22Rv1 (cell line): ENCODE measurements around the gene PLA2G4D.

ENCODE experiments used
- H3K27ac ChIP-seq: fragments of 450-650 bp; 2 replicates; pipeline ENCODE4 v1.5.1; 2017
- ZFX ChIP-seq: fragments of 450-650 bp; IDR thresholded peaks from 2 replicates; pipeline ENCODE4 v1.6.1; 2017; ENCODE audit warnings: antibody characterized with exemption, borderline replicate concordance
- TF ChIP-seq, protein P1 (sequence below): fragments of 450-650 bp; IDR thresholded peaks from 2 replicates; pipeline ENCODE4 v1.5.1; 2017; ENCODE audit warnings: mild to moderate bottlenecking

The PLA2G4D gene

DNA sequence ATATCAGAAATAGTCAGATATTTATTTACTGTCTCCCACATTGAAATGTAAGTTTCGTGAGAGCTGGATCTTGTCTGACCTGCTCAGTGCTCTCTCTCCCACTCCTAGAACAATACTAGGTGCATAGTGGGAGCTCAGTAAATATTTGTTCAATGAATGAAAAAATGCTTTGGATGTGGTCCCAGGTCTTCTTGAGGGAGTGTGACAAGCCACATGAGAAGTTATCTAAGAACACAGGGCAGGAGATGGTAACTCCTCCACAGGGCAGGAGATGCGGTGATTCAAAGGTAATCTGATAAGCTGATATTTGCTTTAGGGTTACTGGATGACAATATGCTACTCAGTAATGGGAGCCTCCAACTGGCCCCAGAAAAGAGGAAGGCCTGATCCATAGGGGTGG is 47.8 kb downstream of the PLA2G4D start:
- H3K27ac ChIP-seq: no peak overlapping the region
- no peak for TF ChIP-seq ZFX
- TF ChIP-seq, protein P1, sequence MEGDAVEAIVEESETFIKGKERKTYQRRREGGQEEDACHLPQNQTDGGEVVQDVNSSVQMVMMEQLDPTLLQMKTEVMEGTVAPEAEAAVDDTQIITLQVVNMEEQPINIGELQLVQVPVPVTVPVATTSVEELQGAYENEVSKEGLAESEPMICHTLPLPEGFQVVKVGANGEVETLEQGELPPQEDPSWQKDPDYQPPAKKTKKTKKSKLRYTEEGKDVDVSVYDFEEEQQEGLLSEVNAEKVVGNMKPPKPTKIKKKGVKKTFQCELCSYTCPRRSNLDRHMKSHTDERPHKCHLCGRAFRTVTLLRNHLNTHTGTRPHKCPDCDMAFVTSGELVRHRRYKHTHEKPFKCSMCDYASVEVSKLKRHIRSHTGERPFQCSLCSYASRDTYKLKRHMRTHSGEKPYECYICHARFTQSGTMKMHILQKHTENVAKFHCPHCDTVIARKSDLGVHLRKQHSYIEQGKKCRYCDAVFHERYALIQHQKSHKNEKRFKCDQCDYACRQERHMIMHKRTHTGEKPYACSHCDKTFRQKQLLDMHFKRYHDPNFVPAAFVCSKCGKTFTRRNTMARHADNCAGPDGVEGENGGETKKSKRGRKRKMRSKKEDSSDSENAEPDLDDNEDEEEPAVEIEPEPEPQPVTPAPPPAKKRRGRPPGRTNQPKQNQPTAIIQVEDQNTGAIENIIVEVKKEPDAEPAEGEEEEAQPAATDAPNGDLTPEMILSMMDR: no peak

DNA sequence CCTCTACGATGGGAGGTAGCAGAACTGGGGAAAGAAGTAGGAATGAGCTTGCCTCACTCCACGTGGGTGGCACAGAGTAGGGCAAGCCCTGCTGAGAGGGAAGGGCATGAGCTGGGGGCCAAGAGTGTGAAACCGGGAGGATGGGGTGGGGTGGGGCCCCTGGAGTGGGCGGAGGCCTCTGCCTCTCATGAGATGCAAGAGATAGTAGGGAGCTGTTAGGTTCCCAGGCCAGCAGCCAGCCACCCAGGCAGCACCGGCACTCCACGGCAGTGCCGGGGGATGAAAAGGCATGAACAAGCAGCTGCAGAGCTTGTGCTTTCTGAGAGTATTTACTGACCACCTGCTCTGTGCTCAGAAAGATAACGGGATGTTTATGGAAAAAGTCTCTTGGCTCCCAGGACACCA is 49.1 kb downstream of the PLA2G4D start:
- no peak overlapping the region for H3K27ac ChIP-seq
- TF ChIP-seq ZFX: no peak
- TF ChIP-seq, protein P1: no peak

- TF ChIP-seq ZFX: no peak
- TF ChIP-seq, protein P1: no peak
- no peak overlapping the region for H3K27ac ChIP-seq
Measured at GRCh38 chr15:42042602-42043400, 51.6 kb downstream of the PLA2G4D start.

GRCh38 chr15:42038401-42038800 is 56.0 kb downstream of the PLA2G4D start:
- TF ChIP-seq, protein P1: no peak
- no peak for TF ChIP-seq ZFX

GRCh38 chr15:42037656-42038055 is 56.7 kb downstream of the PLA2G4D start:
- no peak overlapping the region for H3K27ac ChIP-seq
- TF ChIP-seq ZFX: no peak
- TF ChIP-seq, protein P1: no peak

More at GRCh38 chr15:42038401-42038800, 56.0 kb downstream of the PLA2G4D start:
- no peak overlapping the region for H3K27ac ChIP-seq

- no peak overlapping the region for H3K27ac ChIP-seq
- TF ChIP-seq, protein P1: no peak
Measured at GRCh38 chr15:42036966-42037365, 57.4 kb downstream of the PLA2G4D start.

- no peak overlapping the region for H3K27ac ChIP-seq
- TF ChIP-seq, protein P1: no peak
- no peak for TF ChIP-seq ZFX
Measured at GRCh38 chr15:42036112-42036905, 58.1 kb downstream of the PLA2G4D start.
